ENCODE results near the gene GPBAR1.

GPBAR1 gene

DNA sequence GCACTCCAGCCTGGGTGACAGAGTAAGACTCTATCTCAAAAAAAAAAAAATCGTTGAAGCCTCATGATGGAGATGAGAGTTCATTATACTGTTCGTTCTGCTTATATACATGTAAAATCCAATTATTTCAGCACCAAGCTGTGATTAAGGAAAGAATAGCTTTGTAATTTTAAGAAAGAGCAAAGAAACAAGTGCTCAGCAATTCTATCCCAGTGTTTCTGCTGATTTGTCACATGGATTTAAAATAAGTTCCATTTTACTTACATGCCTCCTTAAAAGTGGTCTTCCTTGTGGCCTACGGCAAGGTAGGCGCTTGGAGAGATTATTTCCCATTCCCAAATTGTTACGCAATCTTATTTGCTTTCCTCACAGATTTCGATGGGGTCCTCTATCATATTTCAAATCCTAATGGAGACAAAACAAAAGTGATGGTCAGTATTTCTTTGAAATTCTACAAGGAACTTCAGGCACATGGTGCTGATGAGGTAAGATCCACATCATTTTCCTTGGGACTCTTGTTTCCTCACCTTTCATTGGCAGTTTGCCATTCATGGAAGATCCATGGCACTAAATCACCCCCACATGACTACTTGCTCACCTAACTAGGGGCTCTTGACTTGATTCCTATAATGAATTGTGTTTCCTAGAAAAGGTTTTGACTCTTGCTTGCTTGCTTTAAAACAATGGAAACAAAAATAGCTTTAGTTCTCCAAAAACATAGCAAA, 32.3 kb upstream of the GPBAR1 start:
- peaks cover 20% of the 10 kb centered on the region for H3K36me3 ChIP-seq (ENCODE audit: control insufficient read depth, insufficient read depth, low read length)
- H3K9me3 ChIP-seq (ENCODE audit: control insufficient read depth, insufficient read depth, low read length), result no peaks in the 10 kb centered on the region
- no peaks in the 10 kb centered on the region for H3K4me1 ChIP-seq (ENCODE audit: control insufficient read depth, insufficient read depth, low read length)
- H3K27me3 ChIP-seq (ENCODE audit: control insufficient read depth, insufficient read depth, low read length), result no peaks in the 10 kb centered on the region
- no peak overlapping the region for H3K9ac ChIP-seq (ENCODE audit: low read depth, low read length)
- H3K4me3 ChIP-seq (ENCODE audit: low read depth, low read length), result no peak overlapping the region

DNA sequence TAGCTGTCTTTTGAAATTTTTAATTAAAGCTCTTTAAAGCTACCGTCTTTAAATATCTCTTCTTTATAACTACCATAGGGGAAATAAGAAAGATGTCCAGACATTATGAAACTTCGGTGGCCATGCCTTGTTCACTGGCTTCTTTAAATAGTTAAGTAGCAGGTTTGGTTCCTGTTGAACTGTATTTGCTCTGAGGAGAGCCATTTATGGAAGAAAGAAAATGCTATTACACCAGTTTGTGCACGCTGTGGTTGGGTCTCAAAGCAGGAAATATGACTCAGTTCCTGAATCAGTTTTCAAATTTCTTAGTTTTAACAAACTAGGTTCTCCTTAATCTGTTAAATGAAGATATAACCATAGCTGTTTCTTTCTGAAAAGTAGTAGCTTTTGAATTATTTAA, 31.6 kb upstream of the GPBAR1 start:
- no peak overlapping the region for H3K4me3 ChIP-seq (ENCODE audit: low read depth, low read length)
- H3K9me3 ChIP-seq (ENCODE audit: control insufficient read depth, insufficient read depth, low read length), result no peaks in the 10 kb centered on the region
- H3K4me1 ChIP-seq (ENCODE audit: control insufficient read depth, insufficient read depth, low read length), result no peaks in the 10 kb centered on the region
- H3K36me3 ChIP-seq (ENCODE audit: control insufficient read depth, insufficient read depth, low read length), result peaks cover 24% of the 10 kb centered on the region
- no peaks in the 10 kb centered on the region for H3K27me3 ChIP-seq (ENCODE audit: control insufficient read depth, insufficient read depth, low read length)
- H3K9ac ChIP-seq (ENCODE audit: low read depth, low read length), result no peak overlapping the region

DNA sequence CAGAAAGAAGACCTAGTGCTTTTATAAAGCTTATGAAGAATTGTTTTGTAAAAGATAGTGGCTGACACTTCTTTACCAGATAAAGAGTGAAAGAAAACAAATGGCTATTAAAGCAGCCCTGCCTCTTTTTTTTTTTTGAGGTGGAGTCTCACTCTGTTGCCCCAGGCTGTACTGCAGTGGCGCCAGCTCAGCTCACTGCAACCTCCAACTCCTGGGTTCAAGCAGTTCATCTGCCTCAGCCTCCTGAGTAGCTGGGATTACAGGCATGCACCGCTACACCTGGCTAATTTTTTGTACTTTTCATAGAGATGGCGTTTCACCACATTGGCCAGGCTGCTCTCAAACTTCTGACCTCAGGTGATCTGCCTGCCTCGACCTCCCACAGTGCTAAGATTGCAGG, 31.0 kb upstream of the GPBAR1 start:
- no peaks in the 10 kb centered on the region for H3K27me3 ChIP-seq (ENCODE audit: control insufficient read depth, insufficient read depth, low read length)
- H3K4me3 ChIP-seq (ENCODE audit: low read depth, low read length), result no peak overlapping the region
- no peaks in the 10 kb centered on the region for H3K9me3 ChIP-seq (ENCODE audit: control insufficient read depth, insufficient read depth, low read length)
- H3K9ac ChIP-seq (ENCODE audit: low read depth, low read length), result no peak overlapping the region
- peaks cover 30% of the 10 kb centered on the region for H3K36me3 ChIP-seq (ENCODE audit: control insufficient read depth, insufficient read depth, low read length)
- H3K4me1 ChIP-seq (ENCODE audit: control insufficient read depth, insufficient read depth, low read length), result no peaks in the 10 kb centered on the region

DNA sequence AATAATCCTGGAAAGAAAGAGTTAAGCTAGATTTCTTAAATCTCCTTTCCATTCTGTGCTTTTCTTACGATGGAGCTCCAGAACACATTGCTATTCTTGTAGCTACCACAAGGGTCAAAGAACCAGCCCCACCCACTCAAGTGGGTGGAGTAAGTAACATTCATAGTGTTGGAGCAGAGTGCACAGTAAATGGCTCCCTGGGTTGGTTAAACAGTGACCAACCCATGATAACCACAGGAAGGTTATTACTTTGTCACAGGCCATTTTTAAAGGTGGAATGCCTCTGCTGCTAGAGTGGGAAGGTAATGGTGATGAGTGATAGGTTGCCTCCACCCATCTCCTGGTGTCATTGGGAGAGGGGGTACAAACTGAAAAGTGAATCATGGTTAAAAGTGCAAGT, 29.9 kb upstream of the GPBAR1 start:
- Histone ChIP-seq H3K27me3 (ENCODE audit: control insufficient read depth, insufficient read depth, low read length) (no peaks in the 10 kb centered on the region), H3K36me3 (ENCODE audit: control insufficient read depth, insufficient read depth, low read length) (peaks cover 38% of the 10 kb centered on the region), H3K4me1 (ENCODE audit: control insufficient read depth, insufficient read depth, low read length) (no peaks in the 10 kb centered on the region), H3K9me3 (ENCODE audit: control insufficient read depth, insufficient read depth, low read length) (no peaks in the 10 kb centered on the region), H3K4me3 (ENCODE audit: low read depth, low read length) (no peak overlapping the region), H3K9ac (ENCODE audit: low read depth, low read length) (no peak overlapping the region)

DNA sequence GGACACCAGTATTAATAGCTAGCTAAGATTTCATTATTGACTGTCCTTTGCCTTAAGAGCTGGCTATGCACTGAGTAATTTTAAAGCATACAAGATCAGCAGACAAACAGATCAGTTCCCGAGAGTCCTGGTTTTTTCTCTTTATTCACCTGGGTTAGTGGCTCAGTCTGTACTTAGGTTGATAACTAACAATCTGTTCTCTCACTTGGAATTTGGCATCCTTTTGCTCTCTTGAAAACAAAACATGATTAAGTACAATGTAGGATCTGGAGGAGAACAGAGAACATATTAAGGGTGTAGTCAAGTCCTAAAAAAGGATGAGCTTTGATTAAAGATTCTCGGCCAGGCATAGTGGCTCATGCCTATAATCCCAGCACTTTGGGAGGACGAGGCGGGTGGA, 27.3 kb upstream of the GPBAR1 start:
- Histone ChIP-seq H3K36me3 (ENCODE audit: control insufficient read depth, insufficient read depth, low read length) (peaks cover 48% of the 10 kb centered on the region), H3K9ac (ENCODE audit: low read depth, low read length) (no peak overlapping the region)

DNA sequence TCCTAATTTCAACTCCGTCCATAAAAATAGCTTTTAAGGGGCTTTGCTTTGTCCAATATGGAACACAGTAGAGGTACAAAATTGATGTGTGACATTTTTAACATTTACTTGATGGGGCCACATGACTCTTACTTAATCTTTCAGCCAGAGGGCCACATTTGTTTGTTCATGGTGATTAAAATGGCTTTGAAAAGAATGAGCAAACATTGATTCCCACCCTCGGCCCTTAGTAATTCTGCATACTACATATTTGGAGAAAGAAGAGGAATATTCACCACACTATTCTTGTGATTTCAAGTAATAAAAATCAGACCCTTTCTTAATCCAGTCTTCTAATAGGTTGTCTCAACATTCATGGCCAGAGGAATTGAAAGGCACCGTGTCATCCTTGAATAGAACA, 26.3 kb upstream of the GPBAR1 start:
- H3K9ac ChIP-seq (ENCODE audit: low read depth, low read length), result no peak overlapping the region
- H3K27me3 ChIP-seq (ENCODE audit: control insufficient read depth, insufficient read depth, low read length), result no peaks in the 10 kb centered on the region
- peaks cover 51% of the 10 kb centered on the region for H3K36me3 ChIP-seq (ENCODE audit: control insufficient read depth, insufficient read depth, low read length)
- H3K4me3 ChIP-seq (ENCODE audit: low read depth, low read length), result no peak overlapping the region
- H3K9me3 ChIP-seq (ENCODE audit: control insufficient read depth, insufficient read depth, low read length), result no peaks in the 10 kb centered on the region
- no peaks in the 10 kb centered on the region for H3K4me1 ChIP-seq (ENCODE audit: control insufficient read depth, insufficient read depth, low read length)

More for the DNA sequence above, 27.3 kb upstream of the GPBAR1 start:
- Histone ChIP-seq H3K4me3 (ENCODE audit: low read depth, low read length) (no peak overlapping the region), H3K9me3 (ENCODE audit: control insufficient read depth, insufficient read depth, low read length) (no peaks in the 10 kb centered on the region), H3K27me3 (ENCODE audit: control insufficient read depth, insufficient read depth, low read length) (no peaks in the 10 kb centered on the region), H3K4me1 (ENCODE audit: control insufficient read depth, insufficient read depth, low read length) (no peaks in the 10 kb centered on the region)

DNA sequence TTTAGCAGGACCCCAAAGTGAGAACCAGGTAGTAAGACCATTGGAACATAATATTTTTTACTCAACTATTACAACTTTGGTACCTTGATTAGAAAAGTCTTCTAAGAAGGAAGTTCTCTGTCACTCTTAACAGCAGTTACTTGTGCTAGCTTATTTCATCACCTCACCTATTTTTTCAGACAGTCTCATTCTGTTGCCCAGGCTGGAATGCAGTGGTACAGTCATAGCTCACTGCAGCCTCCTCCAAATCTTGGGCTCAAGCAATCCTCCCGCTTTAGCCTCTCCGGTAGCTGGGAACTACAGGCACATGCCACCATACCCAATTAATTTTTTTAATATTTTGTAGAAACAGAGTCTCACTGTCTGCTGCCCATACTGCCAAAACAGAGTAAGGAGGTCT, 25.8 kb upstream of the GPBAR1 start:
- no peak overlapping the region for H3K4me3 ChIP-seq (ENCODE audit: low read depth, low read length)
- no peaks in the 10 kb centered on the region for H3K9me3 ChIP-seq (ENCODE audit: control insufficient read depth, insufficient read depth, low read length)
- H3K27me3 ChIP-seq (ENCODE audit: control insufficient read depth, insufficient read depth, low read length), result no peaks in the 10 kb centered on the region
- no peaks in the 10 kb centered on the region for H3K4me1 ChIP-seq (ENCODE audit: control insufficient read depth, insufficient read depth, low read length)
- H3K36me3 ChIP-seq (ENCODE audit: control insufficient read depth, insufficient read depth, low read length), result peaks cover 51% of the 10 kb centered on the region
- no peak overlapping the region for H3K9ac ChIP-seq (ENCODE audit: low read depth, low read length)

DNA sequence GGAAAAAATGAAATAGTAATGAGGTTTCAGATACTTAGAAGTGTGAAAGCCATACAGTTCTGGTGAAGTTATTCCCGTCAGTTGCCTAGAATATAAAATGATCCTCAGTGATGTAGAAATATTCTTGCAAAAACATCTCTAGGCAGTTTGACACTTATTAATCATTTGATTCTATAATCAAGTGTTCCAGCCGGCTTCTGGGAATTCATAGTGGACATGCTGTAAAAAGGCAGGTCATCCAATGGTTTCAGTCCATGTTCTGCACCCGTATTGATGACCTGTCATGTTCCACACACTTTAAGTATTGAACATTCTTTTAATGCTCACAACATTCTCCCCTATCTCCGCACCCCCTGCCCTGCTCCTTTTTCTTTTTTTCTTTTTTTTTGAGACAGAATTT, 24.0 kb upstream of the GPBAR1 start:
- Histone ChIP-seq H3K4me3 (ENCODE audit: low read depth, low read length) (no peak overlapping the region), H3K27me3 (ENCODE audit: control insufficient read depth, insufficient read depth, low read length) (no peaks in the 10 kb centered on the region), H3K9me3 (ENCODE audit: control insufficient read depth, insufficient read depth, low read length) (no peaks in the 10 kb centered on the region), H3K4me1 (ENCODE audit: control insufficient read depth, insufficient read depth, low read length) (no peaks in the 10 kb centered on the region), H3K36me3 (ENCODE audit: control insufficient read depth, insufficient read depth, low read length) (peaks cover 48% of the 10 kb centered on the region), H3K9ac (ENCODE audit: low read depth, low read length) (no peak overlapping the region)

DNA sequence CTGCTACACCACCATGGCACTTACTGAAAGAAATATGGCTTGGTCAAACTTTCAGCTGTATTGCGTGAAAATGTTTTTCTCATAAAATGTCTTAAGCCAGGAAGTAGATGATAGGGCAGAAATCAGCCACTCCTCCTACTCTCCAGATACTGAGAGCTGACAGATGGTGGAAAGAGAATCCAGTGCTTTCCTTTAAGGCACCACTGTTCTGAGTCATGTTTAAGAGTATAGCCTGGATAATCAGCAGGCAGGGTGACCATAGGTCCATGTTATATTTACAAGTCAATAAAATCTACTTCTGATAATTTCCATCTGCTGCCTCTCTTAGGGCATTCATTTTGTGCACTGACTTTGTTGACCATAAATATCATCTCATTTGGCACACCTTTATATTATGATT, 21.9 kb upstream of the GPBAR1 start:
- Histone ChIP-seq H3K9ac (ENCODE audit: low read depth, low read length) (no peak overlapping the region), H3K4me1 (ENCODE audit: control insufficient read depth, insufficient read depth, low read length) (no peaks in the 10 kb centered on the region), H3K4me3 (ENCODE audit: low read depth, low read length) (no peak overlapping the region), H3K27me3 (ENCODE audit: control insufficient read depth, insufficient read depth, low read length) (no peaks in the 10 kb centered on the region), H3K36me3 (ENCODE audit: control insufficient read depth, insufficient read depth, low read length) (peaks cover 41% of the 10 kb centered on the region), H3K9me3 (ENCODE audit: control insufficient read depth, insufficient read depth, low read length) (no peaks in the 10 kb centered on the region)

DNA sequence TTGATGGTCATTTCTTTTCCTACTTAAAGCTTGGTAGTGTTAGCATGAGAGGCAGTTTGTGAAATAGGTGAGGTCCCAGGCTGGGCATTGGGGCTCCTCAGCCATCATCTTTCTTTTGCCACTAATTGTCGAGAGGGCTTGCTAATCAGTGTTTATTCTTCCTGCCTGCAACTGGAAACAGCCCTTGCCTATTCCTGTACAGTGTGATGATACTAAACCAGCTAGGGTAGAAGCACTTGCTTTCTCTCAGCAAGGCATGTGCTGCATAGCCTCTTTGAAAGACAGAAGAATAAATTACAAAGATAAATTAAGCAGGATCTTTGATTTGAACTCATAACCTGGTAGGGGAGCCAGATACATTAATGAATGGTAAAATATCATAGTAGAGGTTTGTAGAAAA, 16.6 kb upstream of the GPBAR1 start:
- no peaks in the 10 kb centered on the region for H3K27me3 ChIP-seq (ENCODE audit: control insufficient read depth, insufficient read depth, low read length)
- H3K9me3 ChIP-seq (ENCODE audit: control insufficient read depth, insufficient read depth, low read length), result no peaks in the 10 kb centered on the region
- no peak overlapping the region for H3K4me3 ChIP-seq (ENCODE audit: low read depth, low read length)
- H3K36me3 ChIP-seq (ENCODE audit: control insufficient read depth, insufficient read depth, low read length), result peaks cover 44% of the 10 kb centered on the region
- H3K9ac ChIP-seq (ENCODE audit: low read depth, low read length), result no peak overlapping the region
- H3K4me1 ChIP-seq (ENCODE audit: control insufficient read depth, insufficient read depth, low read length), result no peaks in the 10 kb centered on the region

DNA sequence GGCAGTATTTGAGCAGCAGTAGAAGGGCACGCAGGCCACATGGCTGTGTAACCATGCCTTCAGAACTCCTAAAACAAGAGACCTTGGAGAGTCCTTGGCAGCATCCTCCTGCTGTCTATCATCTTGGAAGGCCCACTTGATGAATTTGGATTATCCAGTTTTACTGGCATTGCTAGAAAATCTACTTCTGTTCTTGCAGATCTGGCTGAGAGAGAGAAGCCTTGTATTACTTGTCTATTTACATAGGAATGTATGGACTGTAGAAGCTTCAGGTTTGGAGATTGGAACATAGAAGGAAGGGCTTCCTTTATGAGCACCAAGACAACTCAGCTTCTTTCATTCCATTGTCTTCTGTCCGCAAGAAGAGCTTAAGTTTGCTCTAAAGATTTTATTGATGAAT, 16.1 kb upstream of the GPBAR1 start:
- no peaks in the 10 kb centered on the region for H3K9me3 ChIP-seq (ENCODE audit: control insufficient read depth, insufficient read depth, low read length)
- H3K9ac ChIP-seq (ENCODE audit: low read depth, low read length), result no peak overlapping the region
- peaks cover 46% of the 10 kb centered on the region for H3K36me3 ChIP-seq (ENCODE audit: control insufficient read depth, insufficient read depth, low read length)
- no peaks in the 10 kb centered on the region for H3K4me1 ChIP-seq (ENCODE audit: control insufficient read depth, insufficient read depth, low read length)
- no peaks in the 10 kb centered on the region for H3K27me3 ChIP-seq (ENCODE audit: control insufficient read depth, insufficient read depth, low read length)
- H3K4me3 ChIP-seq (ENCODE audit: low read depth, low read length), result no peak overlapping the region

DNA sequence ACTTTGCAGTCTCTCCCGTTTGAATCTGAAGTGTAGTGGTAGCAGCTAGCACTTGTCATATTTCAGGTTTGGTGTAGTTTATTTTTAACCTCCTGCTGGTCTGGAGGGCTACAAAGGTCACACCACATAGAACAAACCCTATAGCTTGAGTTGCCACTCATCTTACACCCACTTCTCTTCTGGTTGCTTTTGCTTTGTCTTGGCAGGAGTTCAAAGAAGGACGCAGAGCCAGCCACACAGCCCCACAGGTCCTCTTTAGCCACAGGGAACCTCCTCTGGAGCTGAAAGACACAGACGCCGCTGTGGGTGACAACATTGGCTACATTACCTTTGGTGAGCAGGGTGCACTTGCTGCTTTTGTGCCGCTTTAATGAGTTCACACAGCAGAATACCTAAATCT, 15.6 kb upstream of the GPBAR1 start:
- no peaks in the 10 kb centered on the region for H3K27me3 ChIP-seq (ENCODE audit: control insufficient read depth, insufficient read depth, low read length)
- H3K9ac ChIP-seq (ENCODE audit: low read depth, low read length), result no peak overlapping the region
- H3K9me3 ChIP-seq (ENCODE audit: control insufficient read depth, insufficient read depth, low read length), result no peaks in the 10 kb centered on the region
- no peak overlapping the region for H3K4me3 ChIP-seq (ENCODE audit: low read depth, low read length)
- peaks cover 50% of the 10 kb centered on the region for H3K36me3 ChIP-seq (ENCODE audit: control insufficient read depth, insufficient read depth, low read length)
- no peaks in the 10 kb centered on the region for H3K4me1 ChIP-seq (ENCODE audit: control insufficient read depth, insufficient read depth, low read length)
